ENCODE data around the gene SCUBE1.

- no peak for TF ChIP-seq CTCF (IDR thresholded peaks at IDR 0.05; ENCODE audit: poor library complexity)
- no peak for TF ChIP-seq EZH2 (IDR thresholded peaks at IDR 0.05; ENCODE audit: borderline replicate concordance)
Observed at GRCh38 chr22:43349636-43350035, 6.5 kb upstream of the SCUBE1 start.
